Skin epidermis (tissue), 12 donors: Measurements from ENCODE around the gene EEF2K.

ENCODE experiments used
- H3K27ac ChIP-seq, 21 experiments: fragments of 200-600 bp; sonication (generic) in 11 of 21; one replicate each; pipeline ENCODE4 v1.5.0; 2020; ENCODE audit warnings: mild to moderate bottlenecking in 3 of 21, inconsistent platforms in 2 of 21, moderate library complexity in 2 of 21
- H3K4me3 ChIP-seq, 7 experiments: fragments of 200-600 bp; sonication (generic) in 2 of 7; one replicate each; pipeline ENCODE4 v1.5.0; 2020; ENCODE audit warnings: inconsistent platforms in 2 of 7, mild to moderate bottlenecking in 2 of 7, moderate library complexity in 1 of 7

EEF2K gene

DNA sequence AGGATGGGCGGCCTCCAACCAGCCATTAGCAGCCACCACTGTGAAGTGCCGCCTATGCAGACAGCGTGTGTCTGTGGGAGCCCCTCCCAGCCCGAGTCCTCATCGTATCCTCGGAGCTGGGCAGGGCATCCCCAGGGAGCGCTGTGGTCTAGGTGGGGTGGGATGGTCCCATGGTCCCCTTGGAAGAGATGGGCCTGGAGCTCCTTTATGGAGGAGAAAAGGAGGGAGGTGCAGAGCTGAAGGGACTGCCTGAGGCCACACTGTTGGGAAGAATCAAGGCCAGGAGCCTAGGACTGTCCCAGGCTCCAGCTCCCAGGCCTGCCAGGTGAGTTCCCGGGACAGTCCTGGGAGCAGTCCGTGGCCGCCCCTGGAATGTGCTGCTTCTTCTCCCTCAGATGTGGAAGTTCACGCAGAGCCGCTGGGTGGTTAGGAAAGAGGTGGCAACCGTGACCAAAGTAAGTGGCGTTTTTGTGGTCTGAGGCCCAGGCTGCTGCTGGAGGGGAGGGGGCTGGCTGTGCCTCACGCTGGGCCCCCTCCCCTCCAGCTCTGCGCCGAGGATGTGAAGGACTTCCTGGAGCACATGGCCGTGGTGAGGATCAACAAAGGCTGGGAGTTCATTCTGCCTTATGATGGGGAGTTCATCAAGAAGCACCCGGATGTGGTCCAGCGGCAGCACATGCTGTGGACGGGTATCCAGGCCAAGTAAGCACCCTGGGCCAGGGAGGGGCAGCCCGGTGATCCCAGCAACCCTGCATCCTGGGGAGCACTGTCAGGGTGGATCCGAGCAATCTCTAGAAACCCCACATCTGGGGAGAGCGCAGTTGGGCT is 118.1 kb downstream of the EEF2K start:
- no peak overlapping the region for H3K27ac ChIP-seq
- no peak overlapping the region for H3K4me3 ChIP-seq

DNA sequence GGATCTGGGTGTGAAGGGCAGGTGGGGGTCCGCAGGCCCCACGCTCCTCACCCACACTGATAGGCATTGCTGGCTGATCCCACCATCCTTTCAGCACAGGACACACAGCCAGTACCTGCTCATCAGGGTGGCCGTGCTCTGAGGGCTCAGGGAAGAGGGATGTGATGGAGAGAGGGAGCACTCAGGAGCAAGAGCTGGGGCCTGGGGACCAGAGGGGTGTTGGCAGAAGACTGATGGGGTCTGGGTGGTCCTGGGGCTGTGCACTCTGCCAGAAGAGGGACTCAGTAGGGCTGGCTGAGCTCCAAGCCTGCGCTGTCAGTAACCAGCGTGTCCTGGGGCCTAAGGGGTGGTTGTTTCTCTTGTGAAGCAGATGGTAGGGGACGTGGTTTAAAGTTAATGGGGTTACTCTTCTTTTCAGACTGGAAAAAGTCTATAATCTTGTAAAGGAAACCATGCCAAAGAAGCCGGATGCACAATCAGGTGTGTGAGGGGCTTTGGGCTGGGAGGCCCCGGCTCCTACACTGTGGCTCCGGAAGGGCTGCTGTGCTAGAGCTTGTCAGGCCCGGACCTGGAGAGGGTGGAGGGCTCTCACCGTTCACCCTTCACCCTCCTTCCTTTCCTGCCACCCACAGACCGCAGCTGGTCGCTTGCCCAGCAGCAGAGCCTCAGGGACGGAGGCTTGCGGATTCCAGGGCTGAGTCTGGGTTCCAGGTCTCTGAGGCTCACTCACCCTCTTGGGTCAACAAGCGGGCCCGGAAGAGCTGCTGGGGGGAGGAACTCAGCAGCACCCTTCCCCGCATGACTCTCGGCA is 118.9 kb downstream of the EEF2K start:
- Histone ChIP-seq H3K4me3 (no peak overlapping the region), H3K27ac (no peak overlapping the region)

DNA sequence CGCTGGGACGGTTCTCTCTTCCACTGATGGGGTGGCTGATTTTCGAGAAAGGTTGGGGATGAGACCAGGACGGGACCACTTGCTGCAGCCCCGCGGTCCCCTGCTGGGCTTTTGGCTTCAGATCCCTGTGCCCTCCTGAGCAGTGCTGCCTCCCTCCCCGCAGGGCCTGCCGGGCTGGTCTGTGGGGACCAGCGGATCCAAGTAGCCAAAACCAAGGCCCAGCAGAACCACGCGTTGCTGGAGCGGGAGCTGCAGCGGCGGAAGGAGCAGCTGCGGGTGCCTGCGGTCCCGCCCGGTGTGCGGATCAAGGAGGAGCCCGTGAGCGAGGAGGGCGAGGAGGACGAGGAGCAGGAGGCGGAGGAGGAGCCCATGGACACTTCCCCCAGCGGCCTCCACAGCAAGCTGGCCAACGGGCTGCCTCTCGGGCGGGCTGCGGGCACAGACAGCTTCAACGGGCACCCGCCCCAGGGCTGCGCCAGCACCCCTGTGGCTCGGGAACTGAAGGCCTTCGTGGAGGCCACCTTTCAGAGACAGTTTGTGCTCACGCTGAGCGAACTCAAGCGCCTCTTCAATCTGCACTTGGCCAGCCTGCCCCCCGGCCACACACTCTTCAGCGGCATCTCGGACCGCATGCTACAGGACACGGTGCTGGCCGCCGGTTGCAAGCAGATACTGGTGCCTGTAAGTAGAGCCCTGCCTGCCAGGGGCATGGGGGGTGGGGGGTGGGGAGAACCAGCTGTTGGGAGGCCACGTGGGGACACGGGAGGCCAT is 119.7 kb downstream of the EEF2K start:
- Histone ChIP-seq H3K4me3 (no peak overlapping the region), H3K27ac (no peak overlapping the region)

DNA sequence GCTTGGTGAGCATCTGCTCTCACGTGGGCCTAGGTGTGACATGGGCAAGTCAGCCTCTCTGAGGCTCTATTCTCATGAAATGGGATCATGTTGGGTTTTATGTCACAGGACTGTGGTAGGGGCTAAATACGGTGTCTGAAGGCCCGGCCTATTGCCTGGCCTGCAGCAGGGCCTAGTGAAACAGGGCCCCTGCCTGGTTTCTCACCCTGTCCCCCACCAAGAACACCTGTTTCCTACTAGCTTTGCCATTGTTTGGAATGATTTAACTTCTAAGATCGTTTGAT is 120.2 kb downstream of the EEF2K start:
- no peak overlapping the region for H3K4me3 ChIP-seq
- H3K27ac ChIP-seq: no peak overlapping the region

DNA sequence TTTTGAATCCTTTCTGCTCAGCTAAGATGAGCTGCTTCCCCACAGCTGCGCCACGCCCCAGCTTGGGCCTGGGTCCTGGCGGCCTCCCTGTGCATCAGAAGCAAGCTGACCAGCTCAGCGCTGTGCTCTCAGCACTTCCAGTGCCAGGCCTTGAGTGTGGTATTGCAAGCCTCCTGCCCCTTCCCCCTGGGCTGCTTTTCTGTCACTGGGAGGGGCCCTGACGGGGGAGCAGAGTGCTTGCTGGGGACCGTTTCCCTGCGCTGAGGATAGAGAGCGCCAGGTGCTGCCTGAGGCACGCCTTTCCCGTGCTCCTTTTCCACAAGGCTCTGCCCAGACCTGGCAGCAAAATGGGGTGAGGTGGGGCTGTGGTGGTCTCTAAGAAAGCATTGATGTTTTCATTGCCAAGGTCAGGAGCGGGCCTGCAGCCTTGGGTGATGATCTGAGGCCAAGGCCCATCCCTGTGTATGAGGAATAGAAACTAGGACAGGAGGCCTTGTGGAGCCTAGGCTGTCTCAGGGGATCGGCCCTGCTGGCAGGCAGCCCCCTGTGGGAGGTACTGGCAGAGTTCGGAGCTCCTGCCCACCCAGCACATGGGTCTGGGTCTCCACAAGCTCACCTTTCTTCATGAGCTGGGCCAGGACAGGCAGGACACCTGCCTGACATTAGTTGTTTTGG is 120.8 kb downstream of the EEF2K start:
- peak overlapping the region in 3 of 21 experiments; percentile 10 to 24 (median 21) for H3K27ac ChIP-seq

DNA sequence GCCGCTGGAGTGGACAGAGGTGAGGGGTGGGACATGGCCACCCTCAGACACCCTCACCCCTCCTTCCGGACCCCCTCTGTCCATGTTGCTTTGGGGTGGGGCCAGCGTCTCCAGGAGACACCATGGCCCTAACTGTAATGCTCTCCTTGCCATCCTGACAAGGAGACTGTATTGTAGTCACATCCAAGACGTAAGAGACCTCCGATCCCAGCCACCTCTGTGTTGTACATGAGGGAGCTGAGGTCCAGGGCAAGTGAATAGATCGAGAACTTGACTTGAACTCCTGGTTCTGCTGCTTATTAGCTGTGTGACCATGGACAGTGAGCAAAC is 121.3 kb downstream of the EEF2K start:
- peak overlapping the region in 3 of 21 experiments; percentile 10 to 24 (median 21) for H3K27ac ChIP-seq
- no peak overlapping the region for H3K4me3 ChIP-seq

More for the DNA sequence above, 120.8 kb downstream of the EEF2K start:
- H3K4me3 ChIP-seq: no peak overlapping the region

DNA sequence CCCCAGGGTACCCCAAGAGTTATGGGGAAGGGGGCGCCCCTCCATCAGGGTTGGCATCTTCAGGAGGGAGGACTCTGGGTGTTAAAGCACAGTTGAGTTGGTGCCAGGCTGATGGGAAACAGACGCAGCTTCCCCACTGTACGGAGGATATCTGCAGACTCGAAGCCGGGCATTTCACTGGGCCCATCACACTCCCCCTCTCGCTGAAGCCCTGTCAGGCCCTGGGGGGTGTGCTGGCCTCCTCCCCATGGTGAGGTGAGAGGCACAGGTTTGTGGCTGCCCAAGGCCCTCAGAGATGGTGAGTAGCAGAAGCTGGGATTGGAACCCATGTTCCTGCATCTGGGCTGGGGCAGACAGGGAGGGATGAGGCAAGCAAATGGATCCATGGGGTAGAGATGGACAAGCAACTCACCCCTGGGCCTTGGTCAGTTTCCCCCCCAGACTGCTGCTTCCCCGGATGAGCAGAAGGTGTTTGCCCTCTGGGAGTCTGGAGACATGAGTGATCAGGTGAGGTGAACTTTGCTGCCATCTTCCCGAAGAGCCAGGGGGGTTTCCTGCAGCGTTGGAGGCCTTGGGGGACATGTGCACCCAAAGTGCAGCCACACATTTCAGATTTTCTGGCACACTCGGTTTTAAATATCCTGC is 122.1 kb downstream of the EEF2K start:
- no peak overlapping the region for H3K4me3 ChIP-seq
- no peak overlapping the region for H3K27ac ChIP-seq

DNA sequence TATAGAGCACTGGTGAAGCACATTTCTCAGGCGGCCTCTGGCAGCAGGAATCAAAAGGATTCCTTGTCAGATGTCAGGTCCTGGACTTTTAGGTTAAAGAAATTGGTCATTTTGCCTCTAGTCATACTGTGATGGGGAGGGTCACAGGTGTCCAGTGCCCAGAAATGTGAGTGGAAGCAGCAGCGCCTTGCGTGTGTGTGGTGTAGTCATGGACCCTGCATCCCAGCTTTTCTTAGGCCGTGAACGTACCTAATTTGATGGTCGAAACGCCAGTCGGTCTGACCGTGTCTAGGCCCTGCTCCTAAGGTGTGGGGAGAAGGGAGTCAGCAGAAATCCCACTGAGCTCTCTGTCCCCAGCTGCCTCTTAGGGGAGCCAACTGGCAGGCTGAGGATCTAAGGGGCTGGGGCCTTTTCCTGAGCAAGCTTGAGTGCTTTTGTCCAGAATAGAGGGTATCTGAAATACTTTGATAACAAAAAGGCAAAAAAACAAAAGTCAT is 123.2 kb downstream of the EEF2K start:
- H3K27ac ChIP-seq: no peak overlapping the region
- no peak overlapping the region for H3K4me3 ChIP-seq

DNA sequence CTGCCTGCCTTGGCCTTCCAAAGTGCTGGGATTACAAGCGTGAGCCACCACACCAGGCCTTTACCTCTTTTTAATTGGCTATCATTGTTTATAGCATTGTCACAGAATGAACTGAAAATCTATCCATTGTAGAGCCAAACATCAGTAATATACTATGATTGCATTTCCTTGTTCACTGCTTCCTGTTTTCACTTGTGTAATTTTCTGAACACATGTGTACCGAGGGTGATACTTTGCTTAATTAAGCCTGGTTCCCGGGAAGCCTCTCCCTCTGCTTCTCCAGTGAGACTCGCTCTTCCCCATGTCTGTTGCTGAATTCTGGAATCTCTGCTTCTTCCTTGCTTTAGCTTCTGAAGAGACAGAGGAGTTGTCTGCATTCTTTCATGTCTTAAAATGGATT is 124.2 kb downstream of the EEF2K start:
- H3K4me3 ChIP-seq: no peak overlapping the region
- no peak overlapping the region for H3K27ac ChIP-seq

DNA sequence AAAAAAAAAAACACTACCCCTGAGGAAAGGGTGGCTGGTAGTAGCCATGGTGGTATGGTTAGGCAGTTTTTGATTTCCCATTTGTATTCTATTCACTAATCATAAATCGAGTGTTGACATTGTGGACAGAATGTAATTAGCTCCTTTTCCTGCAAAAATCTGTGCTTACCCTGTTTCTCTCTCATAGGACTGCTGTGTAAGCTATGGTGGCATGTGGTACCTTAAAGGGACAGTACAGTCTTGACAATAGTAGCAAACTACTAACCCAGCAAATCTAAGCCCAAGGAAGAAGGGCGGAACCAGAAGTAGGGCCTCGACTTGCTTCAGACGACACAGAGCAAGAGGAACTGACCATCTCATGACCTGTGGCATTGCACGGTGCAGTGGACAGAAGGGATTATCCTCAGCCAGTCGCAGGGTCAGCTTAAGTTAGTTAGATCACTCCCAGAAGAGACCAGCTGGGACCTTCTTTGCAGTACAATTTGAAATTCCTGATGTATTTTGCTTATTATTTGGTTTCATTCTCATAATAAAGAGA is 127.4 kb downstream of the EEF2K start:
- Histone ChIP-seq H3K4me3 (no peak overlapping the region), H3K27ac (peak overlapping the region in 1 of 21 experiments; percentile 22)

DNA sequence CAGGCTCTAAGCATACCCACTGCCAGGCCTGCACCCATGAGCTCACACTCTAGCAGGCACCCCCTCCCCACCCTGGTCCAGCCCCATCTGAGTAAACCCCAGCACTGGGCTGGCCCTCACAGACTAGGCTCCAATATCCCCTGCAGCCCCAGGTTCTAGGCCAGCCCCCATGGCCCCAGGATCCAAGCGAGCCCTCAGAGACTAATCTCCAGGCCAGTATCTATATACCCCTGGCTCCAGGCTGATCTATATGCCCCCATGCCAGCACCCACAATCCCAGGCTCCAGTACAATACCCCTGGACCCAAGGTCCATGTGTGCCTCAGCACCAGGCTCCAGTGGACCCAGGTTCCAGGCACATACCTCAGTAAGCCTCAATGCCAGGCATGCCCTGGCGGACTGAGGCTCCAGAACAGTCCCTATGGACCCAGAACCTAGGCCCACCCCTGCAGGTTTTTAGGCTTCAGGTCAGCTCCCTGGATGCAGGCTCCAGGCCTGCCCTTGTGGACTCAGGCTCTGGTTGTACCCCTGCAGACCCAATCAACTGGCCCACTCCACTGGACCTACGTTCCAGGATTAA is 129.7 kb downstream of the EEF2K start:
- Histone ChIP-seq H3K27ac (no peak overlapping the region), H3K4me3 (no peak overlapping the region)

DNA sequence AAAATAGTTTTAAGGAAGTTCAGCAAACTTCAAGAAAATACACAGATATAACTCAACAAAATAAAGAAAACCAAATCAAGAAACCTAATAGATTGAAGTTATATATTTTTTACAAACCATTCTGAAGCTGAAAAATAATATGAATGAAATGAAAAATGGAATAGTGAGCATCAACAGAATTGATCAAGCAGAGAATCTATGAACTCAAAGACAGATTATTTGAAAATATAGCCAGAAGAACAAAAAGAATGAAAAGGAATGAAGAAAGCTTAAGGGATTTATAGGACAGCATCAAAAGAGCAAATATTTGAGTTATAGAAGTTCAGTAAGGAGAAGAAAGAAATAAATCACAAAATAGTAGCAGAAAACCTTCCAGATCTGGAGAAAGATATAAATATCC is 130.5 kb downstream of the EEF2K start:
- no peak overlapping the region for H3K4me3 ChIP-seq

DNA sequence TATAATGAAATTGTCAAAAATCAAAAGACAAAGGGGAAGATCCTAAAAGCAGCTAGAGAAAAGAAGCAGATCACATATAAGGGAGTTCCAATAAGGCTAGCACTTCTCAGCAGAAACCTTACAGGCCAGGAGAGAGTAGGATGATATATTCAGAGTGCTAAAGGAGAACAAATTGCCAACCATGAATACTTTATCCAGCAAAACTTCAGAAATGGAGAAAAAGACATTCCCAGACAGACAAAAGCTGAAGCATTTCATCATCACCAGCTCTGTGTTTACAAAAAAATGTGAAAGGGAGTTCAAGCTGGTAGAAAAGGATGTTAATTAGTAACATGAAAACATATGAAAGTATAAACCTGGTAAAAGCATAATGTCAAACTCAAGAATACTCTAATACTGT is 131.0 kb downstream of the EEF2K start:
- Histone ChIP-seq H3K27ac (no peak overlapping the region), H3K4me3 (no peak overlapping the region)

More for the DNA sequence above, 130.5 kb downstream of the EEF2K start:
- H3K27ac ChIP-seq: no peak overlapping the region

DNA sequence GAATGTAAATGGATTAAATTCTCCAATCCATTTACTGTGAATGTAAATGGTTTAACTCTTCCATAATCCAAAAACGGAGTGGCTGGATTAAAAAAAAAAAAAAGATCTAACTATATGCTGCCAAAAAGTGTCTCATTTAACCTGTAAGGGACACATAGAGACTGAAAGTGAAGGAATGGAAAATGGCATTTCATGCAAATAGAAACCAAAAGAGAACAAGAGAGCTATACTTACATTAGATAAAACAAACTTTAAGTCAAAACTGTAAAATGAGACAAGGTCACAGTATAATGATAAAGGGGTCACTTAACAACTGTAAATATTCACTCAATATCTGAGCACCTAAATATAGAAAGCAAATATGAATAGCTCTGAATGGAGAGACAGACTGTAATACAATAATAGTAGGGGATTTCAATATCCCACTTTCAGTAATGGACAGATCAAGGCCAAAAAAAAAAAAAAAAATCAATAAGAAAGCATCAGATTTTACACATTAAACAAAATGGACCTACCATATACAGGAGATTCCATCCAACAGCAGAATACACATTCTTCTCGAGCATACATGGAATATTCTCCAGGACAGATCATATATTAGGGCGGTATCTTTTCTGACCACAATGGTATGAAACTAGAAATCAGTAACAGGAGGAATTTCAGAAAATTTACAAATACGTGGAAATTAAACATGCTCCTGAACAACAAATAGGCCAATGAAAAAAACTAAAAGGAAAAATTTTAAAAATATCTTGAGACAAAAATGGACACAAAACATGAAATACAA is 132.0 kb downstream of the EEF2K start:
- Histone ChIP-seq H3K27ac (no peak overlapping the region), H3K4me3 (no peak overlapping the region)
